Measurements from ENCODE around the gene PHLDB1. TPM values are rescaled to one million over a fixed set of nuclear protein-coding genes. Genes with fewer than 3 reads are reported as not detected.
"Not testable (repeated sequence)": the region's sequence is repeated elsewhere in the genome, so short reads cannot be mapped to it uniquely, and the experiment has no call there.

The PHLDB1 gene
- polyA plus RNA-seq, 3 donors, result 118 to 201 (median 127) TPM

GRCh38 chr11:118662401-118663271 is 55.2 kb downstream of the PHLDB1 start:
- DNase-seq (ENCODE audit: extremely low read depth in 1 of 11, low read depth in 9 of 11, low spot score in 4 of 11), result no peak

- DNase-seq (ENCODE audit: extremely low read depth in 1 of 11, low read depth in 9 of 11, low spot score in 4 of 11), result no peak
Observed at GRCh38 chr11:118663381-118663780, 56.0 kb downstream of the PHLDB1 start.

GRCh38 chr11:118663902-118664301 is 56.5 kb downstream of the PHLDB1 start:
- DNase-seq (ENCODE audit: extremely low read depth in 1 of 11, low read depth in 9 of 11, low spot score in 4 of 11), result no peak

GRCh38 chr11:118666371-118666770 is 59.0 kb downstream of the PHLDB1 start:
- peak in 1 of 11 donors; percentile 32 for DNase-seq (ENCODE audit: extremely low read depth in 1 of 11, low read depth in 9 of 11, low spot score in 4 of 11)

- DNase-seq (ENCODE audit: extremely low read depth in 1 of 11, low read depth in 9 of 11, low spot score in 4 of 11), result no peak
Observed at GRCh38 chr11:118670063-118670462, 62.6 kb downstream of the PHLDB1 start.

- DNase-seq (ENCODE audit: extremely low read depth in 1 of 11, low read depth in 9 of 11, low spot score in 4 of 11), result no peak
Observed at GRCh38 chr11:118671254-118671653, 63.8 kb downstream of the PHLDB1 start.

- no peak for DNase-seq (ENCODE audit: extremely low read depth in 1 of 11, low read depth in 9 of 11, low spot score in 4 of 11)
Observed at GRCh38 chr11:118672846-118673245, 65.4 kb downstream of the PHLDB1 start.

GRCh38 chr11:118673361-118674081 is 66.1 kb downstream of the PHLDB1 start:
- DNase-seq (ENCODE audit: extremely low read depth in 1 of 11, low read depth in 9 of 11, low spot score in 4 of 11), result no peak

- DNase-seq (ENCODE audit: extremely low read depth in 1 of 11, low read depth in 9 of 11, low spot score in 4 of 11), result no peak
Observed at GRCh38 chr11:118674082-118674435, 66.6 kb downstream of the PHLDB1 start.

- DNase-seq (ENCODE audit: extremely low read depth in 1 of 11, low read depth in 9 of 11, low spot score in 4 of 11), result no peak
Observed at GRCh38 chr11:118677977-118678376, 70.6 kb downstream of the PHLDB1 start.

GRCh38 chr11:118678908-118679307 is 71.5 kb downstream of the PHLDB1 start:
- DNase-seq (ENCODE audit: extremely low read depth in 1 of 11, low read depth in 9 of 11, low spot score in 4 of 11), result not testable (repeated sequence)

GRCh38 chr11:118679483-118679882 is 72.1 kb downstream of the PHLDB1 start, which contains the start of gene TREH:
Gene TREH (minus strand): TSS chr11:118679650. CDS start chr11:118679627, 23 bp downstream.
- no peak for DNase-seq (ENCODE audit: extremely low read depth in 1 of 11, low read depth in 9 of 11, low spot score in 4 of 11)

- DNase-seq (ENCODE audit: extremely low read depth in 1 of 11, low read depth in 9 of 11, low spot score in 4 of 11), result no peak
Observed at GRCh38 chr11:118682372-118682771, 75.0 kb downstream of the PHLDB1 start.

GRCh38 chr11:118682939-118683338 is 75.5 kb downstream of the PHLDB1 start:
- DNase-seq (ENCODE audit: extremely low read depth in 1 of 11, low read depth in 9 of 11, low spot score in 4 of 11), result not testable (repeated sequence)

- DNase-seq (ENCODE audit: extremely low read depth in 1 of 11, low read depth in 9 of 11, low spot score in 4 of 11), result no peak
Observed at GRCh38 chr11:118684187-118684586, 76.8 kb downstream of the PHLDB1 start.

GRCh38 chr11:118687906-118688305 is 80.5 kb downstream of the PHLDB1 start:
- no peak for DNase-seq (ENCODE audit: extremely low read depth in 1 of 11, low read depth in 9 of 11, low spot score in 4 of 11)

- DNase-seq (ENCODE audit: extremely low read depth in 1 of 11, low read depth in 9 of 11, low spot score in 4 of 11), result not testable (repeated sequence)
Observed at GRCh38 chr11:118688339-118688738, 80.9 kb downstream of the PHLDB1 start.

- no peak for DNase-seq (ENCODE audit: extremely low read depth in 1 of 11, low read depth in 9 of 11, low spot score in 4 of 11)
Observed at GRCh38 chr11:118688851-118689502, 81.6 kb downstream of the PHLDB1 start.

GRCh38 chr11:118689503-118689851 is 82.1 kb downstream of the PHLDB1 start:
- no peak for DNase-seq (ENCODE audit: extremely low read depth in 1 of 11, low read depth in 9 of 11, low spot score in 4 of 11)

Data from renal cortex interstitium (tissue), 11 donors.